ENCODE results near the gene ABHD17A. TPM values are rescaled to one million over a fixed set of nuclear protein-coding genes. Genes with fewer than 3 reads are reported as not detected.

ABHD17A gene
- total RNA-seq, 2 experiments from 2014 or later: 108 to 110 TPM

DNA sequence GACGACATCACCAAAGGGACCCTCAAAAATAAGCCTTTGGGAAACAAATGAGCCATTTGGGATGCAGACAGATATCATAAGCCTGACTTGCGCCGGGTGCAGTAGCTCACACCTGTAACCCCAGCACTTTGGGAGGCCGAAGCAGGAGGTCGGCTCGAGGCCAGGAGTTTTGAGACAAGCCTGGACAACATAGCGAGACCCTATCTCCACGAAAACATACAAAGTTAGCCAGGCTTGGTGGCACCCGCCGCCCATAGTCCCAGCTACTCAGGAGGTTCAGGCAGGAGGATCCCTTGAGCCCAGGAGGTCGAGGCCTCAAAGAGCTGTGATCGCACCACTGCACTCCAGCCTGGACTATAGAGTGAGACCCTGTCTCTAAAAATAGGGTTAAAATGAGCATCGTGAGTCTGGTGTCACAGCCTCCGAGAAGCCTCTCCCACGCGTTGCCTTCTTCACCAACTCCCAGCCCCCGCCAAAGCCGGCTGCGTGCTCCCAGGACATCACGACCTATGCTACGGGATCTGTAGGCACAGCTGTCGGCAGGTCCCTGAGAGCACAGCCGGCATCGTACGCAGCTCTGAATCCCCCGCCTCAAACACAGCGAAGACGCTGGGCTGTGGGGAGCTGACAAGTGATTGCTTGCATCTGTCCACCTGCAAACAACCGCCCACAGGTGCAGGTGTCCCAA, 38.6 kb downstream of the ABHD17A start:
- POLR2A ChIA-PET: no interaction called here
- CTCF ChIA-PET: interaction anchor here (1.1 to 2.5 kb wide), 4 partner anchors 9 to 21 kb away, joined by 3 to 22 read pairs (median 4); no protein-coding TSS in a partner anchor
- no peaks in the 10 kb centered on the region for H3K9me3 Mint-ChIP-seq
- H3K27ac Mint-ChIP-seq: peak overlapping the region; percentile 30
- peaks cover 6% of the 10 kb centered on the region for H3K36me3 Mint-ChIP-seq
- DNase-seq: no peak
- intact Hi-C loops (cut with micrococcal nuclease): no loop called here
- H3K27me3 Mint-ChIP-seq: no peaks in the 10 kb centered on the region
- H3K4me3 Mint-ChIP-seq: peak overlapping the region; percentile 88
- peaks cover 57% of the 10 kb centered on the region for H3K4me1 Mint-ChIP-seq (ENCODE audit: low read depth)

DNA sequence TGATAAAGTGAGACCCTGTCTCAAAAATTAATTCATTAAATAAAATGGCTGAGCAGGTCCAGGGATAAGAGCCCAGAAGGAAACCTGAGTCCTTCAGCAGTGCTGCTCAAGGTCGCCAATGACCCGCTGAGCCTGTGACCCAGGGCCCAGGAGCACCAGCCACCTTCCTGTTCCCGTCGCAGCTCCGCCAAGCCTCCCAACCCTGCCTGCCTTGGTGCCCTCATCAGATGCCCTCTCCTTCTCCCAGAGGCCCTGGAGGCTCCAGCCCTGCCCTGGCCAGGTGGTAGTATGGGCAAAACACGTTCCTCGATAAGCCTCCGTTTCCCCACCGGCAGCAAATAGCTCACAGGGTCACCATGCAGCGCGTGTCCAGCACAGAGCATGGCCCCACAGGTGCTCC, 39.7 kb downstream of the ABHD17A start:
- peaks cover 58% of the 10 kb centered on the region for H3K4me1 Mint-ChIP-seq (ENCODE audit: low read depth)
- H3K36me3 Mint-ChIP-seq: peaks cover 6% of the 10 kb centered on the region

DNA sequence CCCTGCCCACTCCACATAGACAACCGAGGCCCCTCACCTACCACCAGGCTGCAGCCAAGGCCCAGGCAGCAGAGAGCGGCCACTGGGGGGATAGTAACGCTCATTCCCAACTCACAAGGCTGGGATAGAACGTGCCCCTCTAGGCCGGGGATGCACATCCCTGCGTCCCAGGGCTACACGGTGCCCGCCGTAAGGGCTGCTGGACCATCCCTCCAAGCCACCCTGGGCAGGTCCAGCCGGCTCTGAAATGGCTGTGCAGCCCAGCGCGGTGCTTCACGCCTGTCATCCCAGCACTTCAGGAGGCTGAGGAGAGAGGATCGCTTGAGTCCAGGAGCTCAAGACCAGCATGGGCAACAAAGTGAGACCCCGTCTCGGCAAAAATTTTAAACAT, 40.2 kb downstream of the ABHD17A start:
- POLR2A ChIA-PET: no interaction called here
- no peak for DNase-seq
- Mint-ChIP-seq H3K27me3 (no peaks in the 10 kb centered on the region), H3K27ac (no peak overlapping the region), H3K4me1 (ENCODE audit: low read depth) (peaks cover 60% of the 10 kb centered on the region), H3K4me3 (no peak overlapping the region), H3K36me3 (peaks cover 6% of the 10 kb centered on the region), H3K9me3 (no peaks in the 10 kb centered on the region)
- intact Hi-C loops (cut with micrococcal nuclease): no loop called here
- CTCF ChIA-PET: interaction anchor here (1.2 kb wide), 1 partner anchor 19 kb away, joined by 4 read pairs; no protein-coding TSS in a partner anchor

More for the DNA sequence above, 39.7 kb downstream of the ABHD17A start:
- H3K4me3 Mint-ChIP-seq: no peak overlapping the region
- H3K27me3 Mint-ChIP-seq: no peaks in the 10 kb centered on the region
- no peak overlapping the region for H3K27ac Mint-ChIP-seq
- ChIA-PET CTCF (interaction anchor here (1.2 to 2.5 kb wide), 2 partner anchors 8 to 20 kb away, joined by 4 to 22 read pairs; no protein-coding TSS in a partner anchor), POLR2A (no interaction called here)
- intact Hi-C loops (cut with micrococcal nuclease): no loop called here
- H3K9me3 Mint-ChIP-seq: no peaks in the 10 kb centered on the region
- DNase-seq: no peak

DNA sequence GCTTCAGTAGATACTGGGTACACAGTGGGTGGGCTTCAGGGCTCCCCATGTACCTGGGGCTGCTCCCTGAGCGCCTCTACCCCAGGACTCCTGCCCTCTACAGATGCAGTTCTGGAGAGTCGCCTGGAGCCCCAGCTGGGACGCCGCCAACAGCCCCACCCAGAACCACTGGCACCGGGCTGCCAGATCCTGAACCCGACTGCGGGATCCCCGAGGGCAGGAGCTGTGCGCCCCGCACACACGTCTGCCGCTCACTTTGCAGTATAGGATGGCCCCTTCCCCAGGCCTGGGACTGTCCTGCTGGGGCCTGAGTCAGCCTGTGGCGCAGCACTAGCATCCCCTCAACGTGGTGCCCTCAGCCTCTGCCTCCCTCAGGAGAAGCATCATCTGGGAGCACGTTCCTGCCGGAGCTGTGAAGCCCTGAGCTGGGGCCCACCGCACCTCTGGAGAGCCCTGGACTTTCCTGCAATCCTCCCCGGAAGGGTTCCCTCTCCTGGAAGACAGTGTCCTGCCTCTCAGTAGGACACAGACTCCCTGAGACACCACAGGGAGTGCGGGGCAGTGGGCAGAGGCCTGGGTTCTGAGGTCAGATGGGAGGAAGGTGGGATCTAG, 40.7 kb downstream of the ABHD17A start:
- Mint-ChIP-seq H3K27me3 (no peaks in the 10 kb centered on the region), H3K4me1 (ENCODE audit: low read depth) (peaks cover 56% of the 10 kb centered on the region), H3K4me3 (no peak overlapping the region), H3K27ac (no peak overlapping the region), H3K9me3 (no peaks in the 10 kb centered on the region), H3K36me3 (peaks cover 7% of the 10 kb centered on the region)
- CTCF ChIA-PET: no interaction called here
- intact Hi-C loops (cut with micrococcal nuclease): no loop called here
- DNase-seq: no peak
- POLR2A ChIA-PET: no interaction called here

DNA sequence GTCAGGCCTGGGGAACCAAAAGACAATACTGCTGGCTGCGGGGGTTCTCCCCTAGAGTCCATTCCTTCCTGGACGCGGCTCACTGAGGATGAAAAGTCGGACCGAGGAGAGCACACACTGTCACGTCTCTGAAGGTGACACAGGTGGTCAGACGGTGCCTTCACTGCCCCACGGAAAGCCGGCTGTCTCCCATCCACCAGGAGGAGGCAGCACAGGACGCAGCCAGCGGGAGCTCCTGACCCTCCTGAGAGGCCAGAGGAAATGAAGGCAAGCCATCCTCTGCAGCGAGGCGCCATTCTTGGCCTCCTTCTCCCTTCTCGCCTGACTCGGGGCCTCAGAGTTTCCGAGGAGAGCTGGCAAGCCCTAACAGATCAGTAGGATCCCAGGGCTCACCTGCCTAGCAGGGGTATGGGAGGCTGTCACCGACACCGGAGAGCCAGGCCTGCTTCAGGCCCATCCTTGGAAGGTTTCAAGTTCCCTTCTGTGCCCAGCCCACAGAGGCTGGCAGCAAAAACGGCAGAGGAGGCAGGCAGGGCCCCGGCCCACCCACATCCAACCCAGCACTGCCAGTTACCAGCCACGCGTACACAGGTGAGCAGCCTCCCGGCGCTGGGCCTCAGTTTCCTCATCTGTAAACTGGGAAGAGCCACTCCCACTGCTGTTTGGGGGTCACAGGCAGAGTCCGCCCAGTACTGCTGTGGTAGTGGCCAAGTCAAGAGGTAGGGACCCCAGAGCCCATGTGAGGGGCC, 41.5 kb downstream of the ABHD17A start:
- peaks cover 7% of the 10 kb centered on the region for H3K36me3 Mint-ChIP-seq
- no peaks in the 10 kb centered on the region for H3K27me3 Mint-ChIP-seq
- H3K9me3 Mint-ChIP-seq: no peaks in the 10 kb centered on the region
- intact Hi-C loops (cut with micrococcal nuclease): no loop called here
- H3K4me1 Mint-ChIP-seq (ENCODE audit: low read depth): peaks cover 52% of the 10 kb centered on the region
- no peak overlapping the region for H3K4me3 Mint-ChIP-seq
- no peak for DNase-seq
- POLR2A ChIA-PET: no interaction called here
- CTCF ChIA-PET: interaction anchor here (1.0 kb wide), 1 partner anchor 18 kb away, joined by 3 read pairs; no protein-coding TSS in a partner anchor
- H3K27ac Mint-ChIP-seq: no peak overlapping the region

DNA sequence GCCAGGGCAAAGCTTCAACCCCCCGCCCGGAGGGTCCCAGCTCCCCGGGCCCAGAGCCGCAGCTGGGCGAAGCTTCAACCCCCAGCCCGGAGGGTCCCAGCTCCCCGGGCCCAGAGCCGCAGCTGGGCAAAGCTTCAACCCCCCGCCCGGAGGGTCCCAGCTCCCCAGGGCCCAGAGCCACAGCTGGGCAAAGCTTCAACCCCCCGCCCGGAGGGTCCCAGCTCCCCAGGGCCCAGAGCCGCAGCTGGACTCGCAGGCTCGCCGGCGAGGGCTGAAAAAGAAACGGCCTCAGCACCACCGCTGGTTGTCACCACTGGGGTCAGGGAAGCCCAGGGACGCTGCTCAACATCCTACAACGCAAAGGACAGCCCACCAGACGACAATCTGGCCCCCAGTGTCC, 42.2 kb downstream of the ABHD17A start:
- peaks cover 7% of the 10 kb centered on the region for H3K36me3 Mint-ChIP-seq
- no peak for DNase-seq
- intact Hi-C loops (cut with micrococcal nuclease): no loop called here
- H3K27me3 Mint-ChIP-seq: no peaks in the 10 kb centered on the region
- no peaks in the 10 kb centered on the region for H3K9me3 Mint-ChIP-seq
- ChIA-PET CTCF (interaction anchor here (1.0 kb wide), 1 partner anchor 17 kb away, joined by 3 read pairs; no protein-coding TSS in a partner anchor), POLR2A (no interaction called here)
- peaks cover 50% of the 10 kb centered on the region for H3K4me1 Mint-ChIP-seq (ENCODE audit: low read depth)
- no peak overlapping the region for H3K4me3 Mint-ChIP-seq
- H3K27ac Mint-ChIP-seq: no peak overlapping the region

DNA sequence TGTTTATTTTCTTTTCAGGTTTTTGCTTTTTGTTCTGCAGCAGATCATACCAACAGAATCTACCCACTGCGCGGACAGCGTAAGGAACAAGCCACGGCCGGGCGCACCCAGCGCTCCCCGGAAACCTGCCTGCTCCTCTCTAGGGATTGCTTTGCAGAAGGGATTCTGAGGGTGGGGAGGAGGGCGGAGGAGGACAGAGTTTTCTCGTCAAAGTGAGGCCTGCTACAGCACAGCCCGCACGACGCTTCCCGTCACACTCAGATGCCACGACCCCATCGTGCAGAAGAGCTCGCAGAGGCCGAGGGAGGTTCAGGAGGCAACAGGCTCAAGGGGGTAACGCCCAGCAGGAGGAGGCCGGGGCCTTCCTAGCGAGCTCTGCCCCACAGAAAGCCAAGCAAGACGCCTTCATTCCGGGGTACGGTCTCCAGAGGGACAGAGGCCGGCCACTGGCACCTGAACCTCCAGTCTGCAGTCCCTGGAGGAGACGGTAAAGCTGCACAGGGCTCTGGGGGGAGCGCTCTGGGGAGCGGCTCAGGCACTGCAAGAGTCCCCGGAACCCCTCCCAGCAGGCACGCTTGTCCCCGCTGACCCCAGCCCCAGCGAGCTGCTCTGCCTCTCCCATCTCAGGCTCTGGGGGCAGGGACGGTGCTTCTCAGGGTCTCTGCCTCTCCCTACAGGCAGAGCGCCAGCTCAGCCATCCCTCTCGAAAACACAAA, 43.9 kb downstream of the ABHD17A start:
- H3K4me3 Mint-ChIP-seq: no peak overlapping the region

DNA sequence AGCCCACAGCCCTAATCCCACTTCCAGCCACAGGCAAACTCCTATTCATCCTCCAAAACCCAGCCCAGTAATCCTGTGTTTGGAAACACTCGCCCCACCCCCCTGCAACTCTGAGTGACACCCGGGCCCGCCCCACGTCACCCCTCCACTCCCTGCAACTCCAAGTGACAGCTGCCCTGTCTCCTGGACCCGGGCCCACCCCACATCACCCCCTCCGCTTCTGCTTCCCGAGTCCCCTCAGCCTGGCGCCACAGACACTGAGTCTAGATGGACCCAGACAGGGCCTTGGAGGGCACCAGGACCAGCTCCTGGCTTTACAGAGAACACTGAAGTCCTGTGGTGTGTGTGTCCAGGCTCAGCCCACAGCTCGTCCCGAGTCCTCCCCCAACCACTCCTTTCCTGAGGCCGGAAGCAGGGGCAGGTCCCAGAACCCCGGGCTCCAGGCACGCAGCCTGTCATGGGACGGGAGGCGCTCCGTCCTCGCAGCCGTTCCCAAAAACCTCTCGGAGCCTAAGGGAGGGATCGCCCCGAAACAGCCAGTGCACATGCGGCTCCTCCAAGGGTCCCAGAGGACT, 44.7 kb downstream of the ABHD17A start:
- POLR2A ChIA-PET: no interaction called here
- H3K27ac Mint-ChIP-seq: no peak overlapping the region
- CTCF ChIA-PET: interaction anchor here (1.5 to 2.3 kb wide), 2 partner anchors 10 to 14 kb away, joined by 4 to 11 read pairs; no protein-coding TSS in a partner anchor

More for the DNA sequence above, 43.9 kb downstream of the ABHD17A start:
- Mint-ChIP-seq H3K27me3 (no peaks in the 10 kb centered on the region), H3K9me3 (no peaks in the 10 kb centered on the region), H3K27ac (no peak overlapping the region), H3K4me1 (ENCODE audit: low read depth) (peaks cover 42% of the 10 kb centered on the region), H3K36me3 (peaks cover 2% of the 10 kb centered on the region)
- intact Hi-C loops (cut with micrococcal nuclease): no loop called here
- POLR2A ChIA-PET: no interaction called here
- DNase-seq: no peak
- CTCF ChIA-PET: interaction anchor here (1.4 to 2.3 kb wide), 3 partner anchors 11 to 23 kb away, joined by 3 to 11 read pairs (median 4); no protein-coding TSS in a partner anchor

DNA sequence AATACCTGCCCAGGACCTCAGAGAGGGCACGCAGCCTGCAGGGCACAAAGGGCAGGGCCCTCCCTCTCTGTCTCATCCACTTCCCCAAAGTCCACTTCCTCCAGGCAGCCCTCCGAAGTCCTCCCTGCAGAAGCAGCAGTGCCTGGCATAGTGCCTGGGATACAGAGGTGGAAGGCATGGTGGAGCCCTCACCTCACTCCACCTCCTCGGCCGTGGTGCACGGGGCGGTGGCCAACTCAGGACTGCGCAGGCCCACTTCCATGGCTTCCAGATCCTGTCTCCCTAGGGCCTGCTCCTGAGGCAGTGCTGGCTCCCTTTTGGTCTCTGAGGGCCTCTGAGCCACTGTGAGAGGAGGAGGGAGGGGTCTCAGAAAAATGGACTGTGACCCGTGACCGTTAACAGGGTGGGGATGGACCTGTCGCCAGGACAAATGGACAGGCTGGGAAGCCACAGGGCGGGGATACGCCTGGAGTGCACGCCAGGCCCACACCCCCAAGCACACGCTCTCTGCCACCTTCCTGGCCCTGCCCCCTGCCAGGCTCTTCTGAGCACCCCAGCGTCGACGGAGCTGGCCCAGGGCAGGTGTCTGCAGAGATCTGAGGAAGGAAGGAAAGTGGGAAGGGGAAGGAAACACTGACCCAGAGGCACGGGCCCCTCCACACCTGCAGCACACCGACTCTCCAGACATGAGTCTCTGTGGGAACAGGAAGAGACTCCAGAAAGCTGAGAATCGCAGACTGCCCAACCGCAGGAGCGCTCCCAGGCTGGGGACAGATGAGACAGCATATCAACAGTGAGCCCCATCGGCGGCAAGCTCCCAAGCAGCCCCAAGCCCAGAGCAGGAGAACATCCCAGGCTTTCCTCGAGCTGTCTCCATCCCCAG, 45.4 kb downstream of the ABHD17A start:
- intact Hi-C loops (cut with micrococcal nuclease): no loop called here
- ChIA-PET CTCF (interaction anchor here (1.5 to 2.6 kb wide), 4 partner anchors 9 to 14 kb away, joined by 4 to 19 read pairs (median 12); partner anchors contain the start of gene REXO1), POLR2A (interaction anchor here (0.6 kb wide), 1 partner anchor 189 kb away, joined by 6 read pairs; no protein-coding TSS in a partner anchor)
- H3K27ac Mint-ChIP-seq: no peak overlapping the region
- H3K36me3 Mint-ChIP-seq: peaks cover 2% of the 10 kb centered on the region
- H3K9me3 Mint-ChIP-seq: no peaks in the 10 kb centered on the region
- no peak overlapping the region for H3K4me3 Mint-ChIP-seq
- H3K4me1 Mint-ChIP-seq (ENCODE audit: low read depth): peaks cover 39% of the 10 kb centered on the region
- DNase-seq: no peak
- H3K27me3 Mint-ChIP-seq: no peaks in the 10 kb centered on the region

More for the DNA sequence above, 44.7 kb downstream of the ABHD17A start:
- DNase-seq: no peak
- H3K4me1 Mint-ChIP-seq (ENCODE audit: low read depth): peaks cover 40% of the 10 kb centered on the region
- intact Hi-C loops (cut with micrococcal nuclease): no loop called here
- H3K4me3 Mint-ChIP-seq: no peak overlapping the region
- no peaks in the 10 kb centered on the region for H3K27me3 Mint-ChIP-seq
- H3K9me3 Mint-ChIP-seq: no peaks in the 10 kb centered on the region
- peaks cover 2% of the 10 kb centered on the region for H3K36me3 Mint-ChIP-seq

DNA sequence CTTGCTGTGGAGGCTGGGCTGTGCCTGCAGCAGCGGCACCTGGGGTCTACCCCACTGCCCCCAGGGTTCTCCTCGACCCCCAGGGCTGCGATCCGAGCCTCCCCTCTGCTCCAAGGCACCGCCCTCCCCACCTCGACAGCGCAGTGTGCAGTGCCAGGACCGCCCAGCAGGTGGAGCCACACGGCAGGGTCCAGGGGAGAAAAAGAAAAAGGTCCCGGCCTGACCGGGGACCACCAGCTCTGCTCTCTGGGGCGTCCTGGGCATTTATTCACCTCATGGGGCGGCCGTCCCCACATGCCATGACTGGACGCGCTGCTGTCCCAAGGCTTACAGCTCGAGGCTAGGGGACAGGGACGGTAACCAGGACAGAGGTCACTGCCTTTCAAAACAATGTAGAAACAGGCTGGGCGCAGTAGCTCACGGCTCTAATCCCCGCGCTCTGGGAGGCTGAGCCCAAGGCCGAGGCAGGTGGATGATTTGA, 47.6 kb downstream of the ABHD17A start:
- Mint-ChIP-seq H3K4me1 (ENCODE audit: low read depth) (peaks cover 24% of the 10 kb centered on the region), H3K9me3 (no peaks in the 10 kb centered on the region), H3K27ac (no peak overlapping the region), H3K27me3 (no peaks in the 10 kb centered on the region), H3K36me3 (peaks cover 2% of the 10 kb centered on the region), H3K4me3 (no peak overlapping the region)
- intact Hi-C loops (cut with micrococcal nuclease): no loop called here
- DNase-seq: peak; percentile 71
- ChIA-PET POLR2A (no interaction called here), CTCF (interaction anchor here (0.5 to 5.7 kb wide), 18 partner anchors 9 to 310 kb away, joined by 3 to 54 read pairs (median 4); partner anchors contain the start of genes MBD3 and REXO1)
